HepG2 (cell line): ENCODE data around the gene SH3GL1. TPM values are rescaled to one million over a fixed set of nuclear protein-coding genes. Genes with fewer than 3 reads are reported as not detected.

Experiments used
- ASH2L ChIP-seq: fragments of 300-600, 200-600 bp; sonication (generic); IDR thresholded peaks from 2 replicates; pipeline ENCODE4 v1.7.0; 2017; ENCODE audit warnings: low read depth, mild to moderate bottlenecking, moderate library complexity, mixed read lengths, low read length; ENCODE audit not compliant: insufficient read length
- DNMT3B ChIP-seq: conservative IDR thresholded peaks from 2 replicates; pipeline ENCODE4 v1.6.1; 2016; ENCODE audit warnings: missing biosample characterization, control low read depth
- GATA4 ChIP-seq: sonication (generic); IDR thresholded peaks from 2 replicates; pipeline ENCODE4 v1.6.1; 2016; ENCODE audit warnings: antibody characterized with exemption, low read depth, borderline replicate concordance
- KDM1A ChIP-seq: IDR thresholded peaks from 2 replicates; pipeline ENCODE4 v1.6.1; 2016; ENCODE audit warnings: missing compliant biosample characterization
- SKI ChIP-seq: fragments of 450-650 bp; IDR thresholded peaks from one replicate; pipeline ENCODE4 v1.6.1; 2018; ENCODE audit warnings: mild to moderate bottlenecking; ENCODE audit not compliant: partially characterized antibody
- ZNF550 ChIP-seq: sonication (generic); formaldehyde crosslinking; IDR thresholded peaks from 2 replicates; pipeline ENCODE4 v1.4.0; 2020; ENCODE audit warnings: mild to moderate bottlenecking, missing genetic modification reagents, borderline replicate concordance
- ZNF850 ChIP-seq: sonication (generic); formaldehyde crosslinking; conservative IDR thresholded peaks from 2 replicates; pipeline ENCODE4 v1.9.0; 2021; ENCODE audit warnings: mild to moderate bottlenecking, missing genetic modification reagents
- polyA plus RNA-seq, 8 experiments: library from polyadenylated mRNA; depleted of rRNA in 3 of 8; stranded (reverse) in 7 of 8; unstranded in 1 of 8; fragments of >200 nt; fragmentation: Illumina TruSeq in 4 of 8; extraction: Trizol in 4 of 8; gene quantifications; 2 replicates each; pipeline versions ENCODE4 v1.2.1 to v1.2.3, GENCODE V29; 2011 to 2016; ENCODE audit warnings: low read depth in 4 of 8, missing spikeins in 1 of 8, mixed read lengths in 1 of 8; ENCODE audit not compliant: insufficient read depth in 1 of 8
- total RNA-seq, 5 experiments: library from RNA; depleted of rRNA; stranded (reverse); fragments of >200 nt; fragmentation: Illumina TruSeq; extraction: Trizol; gene quantifications; 2 replicates each; pipeline ENCODE4 v1.2.3, GENCODE V29; 2016; ENCODE audit warnings: low read depth in 1 of 5
- TF ChIP-seq, protein P1 (sequence below): sonication (generic); formaldehyde crosslinking; IDR thresholded peaks from 2 replicates; pipeline ENCODE4 v1.5.1; 2020; ENCODE audit warnings: mild to moderate bottlenecking, missing genetic modification reagents, moderate library complexity
- TF ChIP-seq, protein P2 (sequence below): sonication (generic); formaldehyde crosslinking; IDR thresholded peaks from 2 replicates; pipeline ENCODE4 v1.4.0; 2020; ENCODE audit warnings: missing genetic modification reagents
- TF ChIP-seq, protein P3 (sequence below): sonication (generic); formaldehyde crosslinking; IDR thresholded peaks from 2 replicates; pipeline ENCODE4 v1.5.0; 2020; ENCODE audit warnings: mild to moderate bottlenecking, missing genetic modification reagents
- TF ChIP-seq, protein P4 (sequence below): sonication (generic); formaldehyde crosslinking; IDR thresholded peaks from 2 replicates; pipeline ENCODE4 v1.4.0; 2020; ENCODE audit warnings: missing genetic modification reagents
- TF ChIP-seq, protein P5 (sequence below): sonication (generic); formaldehyde crosslinking; IDR thresholded peaks from 2 replicates; pipeline ENCODE4 v1.8.1; 2023; ENCODE audit warnings: mild to moderate bottlenecking, moderate library complexity, missing genetic modification reagents
- TF ChIP-seq, protein P6 (sequence below): sonication (generic); formaldehyde crosslinking; IDR thresholded peaks from 2 replicates; pipeline ENCODE4 v1.4.0; 2020; ENCODE audit warnings: missing genetic modification reagents, mild to moderate bottlenecking, borderline replicate concordance

Gene SH3GL1
- total and polyA plus RNA-seq, 2 of the 13 experiments (the other 11 are each of a cell fraction or from before 2014, with no cell fraction given): 33.0 to 45.1 TPM

DNA sequence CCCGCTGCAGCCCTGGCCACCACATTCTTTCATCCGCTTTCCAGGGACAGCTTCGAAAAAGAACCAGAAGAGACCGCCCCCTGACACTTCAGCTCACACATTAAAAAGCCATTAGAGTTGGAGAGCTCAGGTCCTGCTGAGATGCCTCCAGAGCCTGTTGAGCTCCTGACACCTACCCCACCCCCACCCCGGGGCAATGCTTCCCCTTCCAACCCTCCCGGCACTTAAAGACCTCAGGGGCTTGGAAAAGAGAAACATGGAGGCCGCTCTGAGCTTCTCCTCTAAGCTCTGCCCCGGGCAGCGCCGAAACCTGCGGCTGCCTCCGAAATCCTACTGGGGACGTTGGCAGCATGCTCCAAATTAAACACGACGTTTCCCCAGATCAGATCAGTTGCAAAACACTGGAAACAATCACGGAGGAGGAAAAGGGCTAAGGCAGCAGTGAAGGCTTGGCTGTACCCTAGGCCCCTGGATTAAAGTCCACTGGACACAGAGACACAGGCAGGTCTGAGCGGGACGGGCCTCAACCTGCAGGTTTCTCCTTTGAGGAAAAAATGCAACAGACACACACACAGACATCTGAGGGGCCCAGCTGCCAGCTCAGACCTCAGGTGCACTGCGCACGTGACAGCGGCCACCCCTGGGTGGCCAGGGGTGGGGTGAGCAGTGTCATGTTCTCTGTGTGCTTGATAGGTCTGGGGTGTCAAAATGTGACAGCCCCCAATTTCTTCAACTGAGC is 9.6 kb downstream of the SH3GL1 start (continued):
- TF ChIP-seq ZNF550 (CRISPR knock-in tag) (no peak), DNMT3B (CRISPR knock-in tag) (no peak), KDM1A (CRISPR knock-in tag) (no peak), GATA4 (peak; percentile 26; the same call in 1 of the 2 replicates), ASH2L (peak; percentile 78), SKI (peak; percentile 90), ZNF850 (CRISPR knock-in tag) (no peak)
- TF ChIP-seq, protein P1, sequence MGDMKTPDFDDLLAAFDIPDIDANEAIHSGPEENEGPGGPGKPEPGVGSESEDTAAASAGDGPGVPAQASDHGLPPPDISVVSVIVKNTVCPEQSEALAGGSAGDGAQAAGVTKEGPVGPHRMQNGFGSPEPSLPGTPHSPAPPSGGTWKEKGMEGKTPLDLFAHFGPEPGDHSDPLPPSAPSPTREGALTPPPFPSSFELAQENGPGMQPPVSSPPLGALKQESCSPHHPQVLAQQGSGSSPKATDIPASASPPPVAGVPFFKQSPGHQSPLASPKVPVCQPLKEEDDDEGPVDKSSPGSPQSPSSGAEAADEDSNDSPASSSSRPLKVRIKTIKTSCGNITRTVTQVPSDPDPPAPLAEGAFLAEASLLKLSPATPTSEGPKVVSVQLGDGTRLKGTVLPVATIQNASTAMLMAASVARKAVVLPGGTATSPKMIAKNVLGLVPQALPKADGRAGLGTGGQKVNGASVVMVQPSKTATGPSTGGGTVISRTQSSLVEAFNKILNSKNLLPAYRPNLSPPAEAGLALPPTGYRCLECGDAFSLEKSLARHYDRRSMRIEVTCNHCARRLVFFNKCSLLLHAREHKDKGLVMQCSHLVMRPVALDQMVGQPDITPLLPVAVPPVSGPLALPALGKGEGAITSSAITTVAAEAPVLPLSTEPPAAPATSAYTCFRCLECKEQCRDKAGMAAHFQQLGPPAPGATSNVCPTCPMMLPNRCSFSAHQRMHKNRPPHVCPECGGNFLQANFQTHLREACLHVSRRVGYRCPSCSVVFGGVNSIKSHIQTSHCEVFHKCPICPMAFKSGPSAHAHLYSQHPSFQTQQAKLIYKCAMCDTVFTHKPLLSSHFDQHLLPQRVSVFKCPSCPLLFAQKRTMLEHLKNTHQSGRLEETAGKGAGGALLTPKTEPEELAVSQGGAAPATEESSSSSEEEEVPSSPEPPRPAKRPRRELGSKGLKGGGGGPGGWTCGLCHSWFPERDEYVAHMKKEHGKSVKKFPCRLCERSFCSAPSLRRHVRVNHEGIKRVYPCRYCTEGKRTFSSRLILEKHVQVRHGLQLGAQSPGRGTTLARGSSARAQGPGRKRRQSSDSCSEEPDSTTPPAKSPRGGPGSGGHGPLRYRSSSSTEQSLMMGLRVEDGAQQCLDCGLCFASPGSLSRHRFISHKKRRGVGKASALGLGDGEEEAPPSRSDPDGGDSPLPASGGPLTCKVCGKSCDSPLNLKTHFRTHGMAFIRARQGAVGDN (CRISPR knock-in tag): peak; percentile 84
- TF ChIP-seq, protein P2, sequence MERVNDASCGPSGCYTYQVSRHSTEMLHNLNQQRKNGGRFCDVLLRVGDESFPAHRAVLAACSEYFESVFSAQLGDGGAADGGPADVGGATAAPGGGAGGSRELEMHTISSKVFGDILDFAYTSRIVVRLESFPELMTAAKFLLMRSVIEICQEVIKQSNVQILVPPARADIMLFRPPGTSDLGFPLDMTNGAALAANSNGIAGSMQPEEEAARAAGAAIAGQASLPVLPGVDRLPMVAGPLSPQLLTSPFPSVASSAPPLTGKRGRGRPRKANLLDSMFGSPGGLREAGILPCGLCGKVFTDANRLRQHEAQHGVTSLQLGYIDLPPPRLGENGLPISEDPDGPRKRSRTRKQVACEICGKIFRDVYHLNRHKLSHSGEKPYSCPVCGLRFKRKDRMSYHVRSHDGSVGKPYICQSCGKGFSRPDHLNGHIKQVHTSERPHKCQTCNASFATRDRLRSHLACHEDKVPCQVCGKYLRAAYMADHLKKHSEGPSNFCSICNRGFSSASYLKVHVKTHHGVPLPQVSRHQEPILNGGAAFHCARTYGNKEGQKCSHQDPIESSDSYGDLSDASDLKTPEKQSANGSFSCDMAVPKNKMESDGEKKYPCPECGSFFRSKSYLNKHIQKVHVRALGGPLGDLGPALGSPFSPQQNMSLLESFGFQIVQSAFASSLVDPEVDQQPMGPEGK (CRISPR knock-in tag): peak; percentile 88
- TF ChIP-seq, protein P3, sequence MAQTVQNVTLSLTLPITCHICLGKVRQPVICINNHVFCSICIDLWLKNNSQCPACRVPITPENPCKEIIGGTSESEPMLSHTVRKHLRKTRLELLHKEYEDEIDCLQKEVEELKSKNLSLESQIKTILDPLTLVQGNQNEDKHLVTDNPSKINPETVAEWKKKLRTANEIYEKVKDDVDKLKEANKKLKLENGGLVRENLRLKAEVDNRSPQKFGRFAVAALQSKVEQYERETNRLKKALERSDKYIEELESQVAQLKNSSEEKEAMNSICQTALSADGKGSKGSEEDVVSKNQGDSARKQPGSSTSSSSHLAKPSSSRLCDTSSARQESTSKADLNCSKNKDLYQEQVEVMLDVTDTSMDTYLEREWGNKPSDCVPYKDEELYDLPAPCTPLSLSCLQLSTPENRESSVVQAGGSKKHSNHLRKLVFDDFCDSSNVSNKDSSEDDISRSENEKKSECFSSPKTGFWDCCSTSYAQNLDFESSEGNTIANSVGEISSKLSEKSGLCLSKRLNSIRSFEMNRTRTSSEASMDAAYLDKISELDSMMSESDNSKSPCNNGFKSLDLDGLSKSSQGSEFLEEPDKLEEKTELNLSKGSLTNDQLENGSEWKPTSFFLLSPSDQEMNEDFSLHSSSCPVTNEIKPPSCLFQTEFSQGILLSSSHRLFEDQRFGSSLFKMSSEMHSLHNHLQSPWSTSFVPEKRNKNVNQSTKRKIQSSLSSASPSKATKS (CRISPR knock-in tag): no peak
- TF ChIP-seq, protein P4, sequence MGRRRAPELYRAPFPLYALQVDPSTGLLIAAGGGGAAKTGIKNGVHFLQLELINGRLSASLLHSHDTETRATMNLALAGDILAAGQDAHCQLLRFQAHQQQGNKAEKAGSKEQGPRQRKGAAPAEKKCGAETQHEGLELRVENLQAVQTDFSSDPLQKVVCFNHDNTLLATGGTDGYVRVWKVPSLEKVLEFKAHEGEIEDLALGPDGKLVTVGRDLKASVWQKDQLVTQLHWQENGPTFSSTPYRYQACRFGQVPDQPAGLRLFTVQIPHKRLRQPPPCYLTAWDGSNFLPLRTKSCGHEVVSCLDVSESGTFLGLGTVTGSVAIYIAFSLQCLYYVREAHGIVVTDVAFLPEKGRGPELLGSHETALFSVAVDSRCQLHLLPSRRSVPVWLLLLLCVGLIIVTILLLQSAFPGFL (CRISPR knock-in tag): 0 out of 2 replicates have a peak, but pooled peaks have one; percentile 25
- TF ChIP-seq, protein P5, sequence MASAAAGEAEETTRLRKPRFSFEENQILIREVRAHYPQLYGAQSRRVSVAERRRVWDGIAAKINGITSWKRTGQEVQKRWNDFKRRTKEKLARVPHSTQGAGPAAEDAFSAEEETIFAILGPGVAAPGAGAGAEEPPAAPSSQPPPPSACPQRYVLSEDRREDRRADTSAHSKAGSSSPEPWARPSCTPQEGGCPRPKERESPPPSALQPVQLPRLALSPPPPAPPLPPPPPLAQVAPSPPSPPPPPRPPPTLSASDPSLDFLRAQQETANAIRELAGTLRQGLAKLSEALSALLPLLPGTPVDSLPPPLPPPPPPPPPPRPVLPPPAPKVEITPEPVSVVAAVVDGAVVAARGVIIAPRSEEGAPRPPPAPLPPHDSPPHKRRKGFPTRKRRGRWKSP (CRISPR knock-in tag): no peak
- TF ChIP-seq, protein P6, sequence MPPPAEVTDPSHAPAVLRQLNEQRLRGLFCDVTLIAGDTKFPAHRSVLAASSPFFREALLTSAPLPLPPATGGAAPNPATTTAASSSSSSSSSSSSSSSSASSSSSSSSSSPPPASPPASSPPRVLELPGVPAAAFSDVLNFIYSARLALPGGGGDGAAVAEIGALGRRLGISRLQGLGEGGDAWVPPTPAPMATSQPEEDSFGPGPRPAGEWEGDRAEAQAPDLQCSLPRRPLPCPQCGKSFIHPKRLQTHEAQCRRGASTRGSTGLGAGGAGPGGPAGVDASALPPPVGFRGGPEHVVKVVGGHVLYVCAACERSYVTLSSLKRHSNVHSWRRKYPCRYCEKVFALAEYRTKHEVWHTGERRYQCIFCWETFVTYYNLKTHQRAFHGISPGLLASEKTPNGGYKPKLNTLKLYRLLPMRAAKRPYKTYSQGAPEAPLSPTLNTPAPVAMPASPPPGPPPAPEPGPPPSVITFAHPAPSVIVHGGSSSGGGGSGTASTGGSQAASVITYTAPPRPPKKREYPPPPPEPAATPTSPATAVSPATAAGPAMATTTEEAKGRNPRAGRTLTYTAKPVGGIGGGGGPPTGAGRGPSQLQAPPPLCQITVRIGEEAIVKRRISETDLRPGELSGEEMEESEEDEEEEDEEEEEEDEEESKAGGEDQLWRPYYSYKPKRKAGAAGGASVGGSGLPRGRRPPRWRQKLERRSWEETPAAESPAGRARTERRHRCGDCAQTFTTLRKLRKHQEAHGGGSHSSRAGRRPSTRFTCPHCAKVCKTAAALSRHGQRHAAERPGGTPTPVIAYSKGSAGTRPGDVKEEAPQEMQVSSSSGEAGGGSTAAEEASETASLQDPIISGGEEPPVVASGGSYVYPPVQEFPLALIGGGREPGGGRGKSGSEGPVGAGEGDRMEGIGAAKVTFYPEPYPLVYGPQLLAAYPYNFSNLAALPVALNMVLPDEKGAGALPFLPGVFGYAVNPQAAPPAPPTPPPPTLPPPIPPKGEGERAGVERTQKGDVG (CRISPR knock-in tag): peak; percentile 82; the same call in 1 of the 2 replicates
